GM19468 (cell line): ENCODE measurements around the gene CLUH.

Experiments
- ATAC-seq: cut with Tn5 transposase; IDR thresholded peaks from one replicate; pipeline ENCODE4 v1.9.1; 2021; ENCODE audit warnings: mild to moderate bottlenecking, moderate library complexity, moderate number of reproducible peaks; ENCODE audit not compliant: unreplicated experiment; ENCODE audit errors: extremely low read depth

Gene CLUH, protein sequence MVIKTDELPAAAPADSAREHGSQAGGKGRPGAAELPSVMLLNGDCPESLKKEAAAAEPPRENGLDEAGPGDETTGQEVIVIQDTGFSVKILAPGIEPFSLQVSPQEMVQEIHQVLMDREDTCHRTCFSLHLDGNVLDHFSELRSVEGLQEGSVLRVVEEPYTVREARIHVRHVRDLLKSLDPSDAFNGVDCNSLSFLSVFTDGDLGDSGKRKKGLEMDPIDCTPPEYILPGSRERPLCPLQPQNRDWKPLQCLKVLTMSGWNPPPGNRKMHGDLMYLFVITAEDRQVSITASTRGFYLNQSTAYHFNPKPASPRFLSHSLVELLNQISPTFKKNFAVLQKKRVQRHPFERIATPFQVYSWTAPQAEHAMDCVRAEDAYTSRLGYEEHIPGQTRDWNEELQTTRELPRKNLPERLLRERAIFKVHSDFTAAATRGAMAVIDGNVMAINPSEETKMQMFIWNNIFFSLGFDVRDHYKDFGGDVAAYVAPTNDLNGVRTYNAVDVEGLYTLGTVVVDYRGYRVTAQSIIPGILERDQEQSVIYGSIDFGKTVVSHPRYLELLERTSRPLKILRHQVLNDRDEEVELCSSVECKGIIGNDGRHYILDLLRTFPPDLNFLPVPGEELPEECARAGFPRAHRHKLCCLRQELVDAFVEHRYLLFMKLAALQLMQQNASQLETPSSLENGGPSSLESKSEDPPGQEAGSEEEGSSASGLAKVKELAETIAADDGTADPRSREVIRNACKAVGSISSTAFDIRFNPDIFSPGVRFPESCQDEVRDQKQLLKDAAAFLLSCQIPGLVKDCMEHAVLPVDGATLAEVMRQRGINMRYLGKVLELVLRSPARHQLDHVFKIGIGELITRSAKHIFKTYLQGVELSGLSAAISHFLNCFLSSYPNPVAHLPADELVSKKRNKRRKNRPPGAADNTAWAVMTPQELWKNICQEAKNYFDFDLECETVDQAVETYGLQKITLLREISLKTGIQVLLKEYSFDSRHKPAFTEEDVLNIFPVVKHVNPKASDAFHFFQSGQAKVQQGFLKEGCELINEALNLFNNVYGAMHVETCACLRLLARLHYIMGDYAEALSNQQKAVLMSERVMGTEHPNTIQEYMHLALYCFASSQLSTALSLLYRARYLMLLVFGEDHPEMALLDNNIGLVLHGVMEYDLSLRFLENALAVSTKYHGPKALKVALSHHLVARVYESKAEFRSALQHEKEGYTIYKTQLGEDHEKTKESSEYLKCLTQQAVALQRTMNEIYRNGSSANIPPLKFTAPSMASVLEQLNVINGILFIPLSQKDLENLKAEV (N-terminal part only)

DNA sequence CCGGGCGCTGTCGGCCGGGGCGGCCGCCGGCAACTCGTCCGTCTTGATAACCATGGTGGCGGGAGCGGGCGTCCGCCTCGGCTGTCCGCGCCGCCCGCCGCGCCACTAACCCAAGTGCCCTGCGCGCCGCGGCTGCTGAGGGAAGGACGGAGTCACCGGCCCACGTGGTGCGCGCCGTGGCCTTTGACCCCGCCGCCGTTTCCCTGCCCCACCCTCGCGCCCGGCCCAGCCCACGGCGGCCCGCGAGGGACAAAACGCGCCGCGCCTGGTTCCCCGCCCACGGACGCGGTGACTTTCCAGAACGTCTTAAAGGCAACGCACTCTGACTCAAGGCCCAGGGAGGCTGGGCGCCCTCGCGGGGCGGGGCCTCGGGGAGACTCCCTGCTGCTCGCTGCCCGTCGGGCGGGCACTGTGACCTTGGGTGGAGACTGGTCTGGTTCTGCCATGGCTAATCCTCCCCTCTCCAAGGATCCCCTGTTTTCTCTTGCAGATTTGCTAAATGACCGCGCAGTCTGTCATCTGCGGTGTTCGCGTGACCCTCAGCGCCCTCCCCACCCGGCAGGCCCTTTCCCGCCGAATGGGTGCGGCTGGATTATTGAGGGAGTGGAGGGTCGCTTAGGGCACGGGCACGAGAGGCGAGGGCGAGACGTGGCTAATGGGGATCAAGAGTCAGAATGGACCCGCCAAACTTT, at the start of gene CLUH:
CLUH (minus strand) TSS at position 157 of the 692 bp plus-strand sequence; CDS start at position 54, 103 bp downstream.
- peak; percentile 68 for ATAC-seq

DNA sequence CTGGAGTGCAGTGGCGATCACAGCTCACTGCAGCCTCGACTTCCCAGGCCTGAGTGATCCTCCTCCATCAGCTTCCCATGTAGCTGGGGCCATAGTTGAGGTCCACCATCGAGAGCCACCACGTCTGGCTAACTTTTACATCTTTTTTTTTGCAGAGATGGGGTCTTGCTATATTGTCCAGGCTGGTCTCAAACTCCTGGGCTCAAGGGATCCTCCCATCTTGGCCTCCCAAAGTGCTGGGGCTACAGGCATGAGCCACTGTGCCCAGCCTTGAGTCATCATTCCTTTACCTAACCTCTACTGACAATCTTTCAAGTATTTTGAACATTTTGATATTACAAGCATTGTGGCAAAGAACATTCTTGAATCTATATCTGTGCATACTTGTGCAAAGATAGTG, 47.3 kb upstream of the CLUH start:
- ATAC-seq = no peak

DNA sequence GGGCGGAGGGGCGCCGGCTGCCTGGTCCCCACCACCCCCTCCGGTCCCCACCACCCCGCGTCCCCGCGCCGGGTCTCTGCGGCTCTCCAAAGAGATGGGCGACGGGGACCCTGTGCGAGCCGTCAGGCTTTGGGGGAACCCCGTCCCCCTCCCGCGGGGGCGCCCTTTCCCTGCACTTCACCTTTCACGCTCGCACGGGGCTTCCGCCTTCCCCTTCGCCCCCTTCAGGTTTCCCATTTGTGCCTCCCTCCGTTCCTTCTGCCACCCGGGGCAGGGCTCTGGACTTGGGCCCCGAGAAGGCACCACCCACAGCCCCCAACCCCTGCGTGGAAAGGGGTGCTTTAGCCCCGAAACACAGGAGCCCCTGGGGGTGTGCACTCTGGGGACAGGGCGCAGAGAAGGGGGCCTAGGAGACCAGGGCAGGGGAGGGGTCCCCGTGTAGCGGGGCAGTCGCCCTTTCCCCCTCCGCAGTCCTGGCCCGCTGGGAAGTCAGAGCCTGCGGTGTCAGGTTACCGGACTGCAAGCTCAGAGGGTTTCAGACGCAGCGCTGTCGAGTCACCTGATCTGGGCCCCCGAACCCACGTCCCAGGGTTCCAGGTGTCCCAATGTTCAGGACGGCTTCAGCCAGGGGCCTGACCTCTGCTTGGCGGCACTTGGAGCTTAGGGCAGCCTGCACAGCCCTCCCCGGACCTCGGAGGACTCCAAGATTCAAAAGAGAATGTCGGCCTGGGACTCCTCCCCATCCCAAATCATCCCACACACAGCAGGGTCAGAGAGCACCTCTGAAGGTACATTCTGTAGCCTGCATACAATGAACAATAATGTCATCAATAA, 44.5 kb upstream of the CLUH start:
- ATAC-seq = no peak

DNA sequence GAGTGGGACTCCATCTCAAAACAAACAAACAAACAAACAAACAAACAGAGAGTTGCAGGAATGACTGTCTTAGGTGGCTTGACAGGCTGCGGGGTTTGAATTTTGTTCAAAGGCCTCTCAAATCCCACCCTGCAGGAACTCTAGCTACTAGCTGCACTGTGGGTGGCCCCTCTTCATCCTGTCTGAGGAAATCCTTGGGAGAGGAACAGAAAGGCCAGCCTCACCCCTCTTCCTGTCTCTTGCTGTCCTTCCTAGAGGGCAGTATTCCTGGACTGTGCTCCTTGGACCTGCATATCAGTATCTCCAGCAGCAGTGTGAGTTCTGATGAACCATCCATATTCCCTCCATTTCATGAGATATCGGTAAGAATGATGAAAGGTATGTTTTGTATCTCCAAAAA, 39.9 kb upstream of the CLUH start:
- ATAC-seq = no peak

DNA sequence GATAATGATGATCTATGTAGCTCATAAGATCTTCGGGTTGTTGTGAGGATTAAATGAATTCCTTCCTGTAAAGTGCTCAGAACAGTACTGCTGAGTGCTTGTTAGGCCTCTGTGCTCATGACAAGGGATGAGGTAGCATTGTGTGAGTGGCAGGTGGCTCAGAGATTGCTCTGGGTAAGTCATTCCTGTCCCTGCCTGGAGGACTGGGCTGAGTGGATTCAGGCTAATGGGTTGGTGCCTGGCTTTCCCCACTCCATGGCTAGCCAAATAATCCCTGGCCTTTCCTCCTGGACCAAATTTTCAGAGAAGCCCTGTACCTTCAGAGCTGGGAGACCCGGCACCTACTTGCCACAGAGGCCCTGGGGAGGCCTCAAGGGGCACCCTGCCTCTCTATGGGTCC, 39.2 kb upstream of the CLUH start:
- no peak for ATAC-seq

DNA sequence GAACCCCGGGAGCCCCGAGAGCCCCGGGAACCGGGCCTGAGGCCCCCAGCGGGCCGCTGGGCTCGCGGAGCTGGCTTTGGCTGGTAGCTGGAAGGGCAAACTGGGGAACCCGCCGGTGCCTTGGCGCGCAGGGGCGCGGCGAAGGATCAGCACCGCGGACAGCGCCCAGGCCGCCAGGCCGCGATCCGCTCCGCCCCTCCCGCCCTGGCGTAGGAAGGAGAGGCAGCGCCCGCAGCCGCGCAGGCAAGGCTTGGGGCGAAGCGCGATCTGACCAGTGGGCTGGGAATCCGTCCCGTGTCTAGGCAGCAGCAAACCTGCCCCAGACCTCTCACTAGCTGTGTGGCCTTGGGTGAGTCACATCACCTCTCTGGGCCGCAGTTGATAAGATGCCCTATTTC, 38.2 kb upstream of the CLUH start:
- no peak for ATAC-seq

DNA sequence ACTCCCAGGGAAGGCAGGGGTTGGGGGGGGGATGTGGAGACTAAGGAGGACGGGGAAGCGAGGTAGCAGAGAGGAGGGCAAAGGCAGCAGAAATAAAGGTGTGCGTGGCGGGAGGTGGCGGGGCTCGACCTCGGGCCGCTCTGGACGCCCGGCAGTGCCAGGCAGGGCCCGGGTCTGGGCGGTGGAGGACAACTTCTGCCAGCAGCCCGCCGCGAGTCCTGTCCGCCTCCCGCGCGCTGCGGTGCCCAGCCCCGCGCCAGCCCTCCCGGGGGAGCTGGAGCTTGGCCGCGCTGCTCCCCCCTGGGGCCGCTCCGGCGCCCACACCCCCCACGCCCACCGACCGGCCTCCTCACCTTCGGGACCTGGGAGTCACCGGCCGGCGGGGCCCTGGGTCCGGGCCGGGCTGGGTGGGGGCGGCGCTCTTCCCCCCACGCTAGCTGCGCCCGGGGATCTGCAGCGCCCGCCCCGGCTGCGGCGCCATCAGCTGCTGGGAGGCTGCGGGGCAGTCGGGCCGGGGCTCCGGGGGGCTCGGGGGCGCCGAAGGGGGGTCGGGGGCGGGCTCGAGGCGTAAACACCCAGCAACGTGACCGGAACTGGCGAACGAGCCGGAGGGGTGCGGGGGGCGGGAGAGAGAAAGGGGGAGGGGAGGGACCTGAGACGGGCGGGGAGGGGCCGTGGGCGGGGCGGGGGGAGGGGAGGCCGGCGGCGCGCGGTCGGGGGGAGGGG, 37.7 kb upstream of the CLUH start, which contains the start of gene CCDC92B:
CCDC92B (minus strand) TSS at position 595 of the 726 bp plus-strand sequence. CDS start 14,507 bp downstream, outside the sequence.
- ATAC-seq = no peak

DNA sequence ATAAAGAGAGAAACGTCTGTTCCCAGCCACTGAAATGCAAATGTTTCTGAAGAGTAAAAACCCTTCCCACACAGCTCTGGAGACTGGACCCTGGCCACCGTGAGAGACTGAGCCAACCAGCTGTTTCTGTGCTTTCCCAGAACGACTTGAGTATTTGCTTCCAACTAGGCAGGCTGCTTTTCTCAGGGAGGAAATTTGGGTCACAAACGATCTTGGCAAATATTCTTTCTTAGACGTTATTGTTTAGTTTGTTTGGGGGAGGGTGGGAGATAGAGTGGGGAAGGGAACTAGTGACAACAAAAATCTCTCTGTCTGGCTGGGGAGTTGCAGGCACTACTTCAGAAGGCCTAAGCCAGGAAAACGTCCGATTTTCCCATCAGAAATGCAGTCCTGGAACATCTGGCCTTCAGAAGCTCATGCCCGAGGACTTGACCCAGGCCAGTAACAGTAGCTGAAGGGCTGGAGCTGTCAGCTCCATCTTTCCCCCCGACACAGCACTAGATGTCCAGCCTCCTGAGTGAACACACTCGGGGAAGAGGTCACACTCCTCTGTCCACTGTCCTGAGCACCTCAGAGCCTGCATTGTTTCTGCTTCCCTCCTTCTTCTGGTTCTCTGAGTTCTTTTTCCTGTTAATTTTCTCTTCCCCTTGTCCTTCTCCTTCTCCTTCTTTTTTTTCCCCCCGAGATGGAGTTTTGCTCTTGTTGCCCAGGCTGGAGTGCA, 33.9 kb upstream of the CLUH start:
- no peak for ATAC-seq

DNA sequence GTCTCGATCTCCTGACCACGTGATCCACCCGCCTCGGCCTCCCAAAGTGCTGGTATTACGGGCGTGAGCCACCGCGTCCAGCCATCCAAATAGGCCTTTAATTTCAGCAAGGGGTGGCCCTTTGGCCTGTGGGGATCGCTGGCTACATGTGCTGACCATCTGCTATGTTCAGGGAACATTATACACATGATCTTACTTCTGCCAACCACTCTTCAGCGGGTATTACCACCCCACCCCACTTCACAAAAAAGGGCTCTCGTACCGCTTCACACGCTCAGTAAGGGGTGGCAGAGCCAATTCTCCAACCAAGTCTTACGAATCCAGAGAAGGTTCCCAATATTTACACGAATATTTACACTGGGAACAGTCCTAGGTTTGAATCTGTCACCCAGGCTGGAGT, 26.1 kb upstream of the CLUH start:
- ATAC-seq = no peak

DNA sequence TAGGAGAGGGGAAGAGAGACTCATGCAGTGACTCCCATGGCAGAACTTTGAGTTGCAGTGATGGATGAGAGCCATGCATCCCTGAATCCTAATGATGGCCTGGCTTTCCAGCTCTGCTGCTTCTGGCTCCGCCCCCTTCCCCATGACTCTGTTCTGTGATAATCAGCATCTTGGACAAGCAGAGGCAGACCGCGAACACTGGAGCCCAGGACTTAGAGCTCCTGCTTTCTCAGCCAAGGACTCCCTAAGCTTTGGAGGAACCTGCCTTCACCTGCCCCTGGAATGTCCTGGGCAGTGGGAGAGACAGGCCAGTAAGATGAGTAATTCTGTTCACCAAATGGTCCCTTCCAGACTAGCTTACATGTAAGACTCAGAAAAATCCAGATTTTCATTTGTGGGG, 25.4 kb upstream of the CLUH start:
- ATAC-seq = no peak

DNA sequence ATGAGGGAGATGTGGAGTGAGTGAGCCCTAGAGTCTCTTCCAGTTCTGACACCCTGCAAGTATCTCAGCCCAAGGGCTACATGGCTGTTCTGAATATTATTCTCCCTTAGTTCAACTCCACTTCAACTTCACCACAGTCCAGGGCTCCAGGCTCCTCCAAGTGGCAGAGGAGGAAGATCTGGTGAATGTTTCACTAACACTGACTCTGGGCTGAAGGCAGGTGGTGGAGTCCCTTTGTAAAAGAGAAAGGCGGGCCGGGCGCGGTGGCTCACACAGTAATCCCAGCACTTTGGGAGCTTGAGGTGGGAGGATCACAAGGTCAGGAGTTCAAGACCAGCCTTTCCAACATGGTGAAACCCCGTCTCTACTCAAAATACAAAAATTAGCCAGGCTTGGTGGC, 24.3 kb upstream of the CLUH start:
- ATAC-seq = no peak

DNA sequence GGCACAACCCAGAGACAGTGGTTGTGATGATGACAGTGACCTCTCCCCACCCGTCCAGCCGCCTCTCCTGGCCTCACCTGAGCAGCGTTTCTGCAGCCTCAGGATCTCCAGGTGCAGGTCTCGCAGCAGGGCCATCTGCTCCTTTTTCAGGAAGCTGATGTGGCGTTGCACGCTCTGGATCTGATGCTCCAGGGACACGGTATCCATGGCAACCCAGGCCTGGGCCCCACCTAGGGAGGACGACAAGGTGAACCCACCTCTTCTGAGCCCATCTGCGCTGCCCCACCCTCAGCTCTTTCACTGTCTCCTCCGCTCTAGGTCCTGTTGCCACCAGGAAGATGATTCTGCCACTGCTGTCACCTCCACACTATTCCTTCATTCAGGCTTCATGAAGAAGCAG, 23.4 kb upstream of the CLUH start:
- no peak for ATAC-seq

DNA sequence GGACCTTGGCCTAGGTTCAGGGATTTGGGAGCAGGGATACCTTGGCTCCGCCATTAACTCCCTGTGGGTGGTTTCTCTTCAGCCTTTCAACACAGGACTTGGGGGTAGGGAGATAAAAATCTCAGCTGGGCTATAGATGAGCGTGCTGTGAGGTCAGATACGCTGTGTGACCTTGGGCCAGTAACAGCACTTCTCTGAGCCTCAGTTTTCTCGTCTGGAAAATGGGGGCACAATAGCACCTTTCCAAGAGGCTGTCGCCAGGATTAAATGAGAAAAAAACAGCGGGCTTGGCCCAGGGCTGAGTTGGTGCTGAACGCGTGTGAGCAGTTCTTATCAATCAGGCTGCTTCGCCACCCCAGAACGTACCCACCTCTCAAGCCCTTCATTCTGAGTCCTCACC, 20.2 kb upstream of the CLUH start:
- ATAC-seq = no peak

DNA sequence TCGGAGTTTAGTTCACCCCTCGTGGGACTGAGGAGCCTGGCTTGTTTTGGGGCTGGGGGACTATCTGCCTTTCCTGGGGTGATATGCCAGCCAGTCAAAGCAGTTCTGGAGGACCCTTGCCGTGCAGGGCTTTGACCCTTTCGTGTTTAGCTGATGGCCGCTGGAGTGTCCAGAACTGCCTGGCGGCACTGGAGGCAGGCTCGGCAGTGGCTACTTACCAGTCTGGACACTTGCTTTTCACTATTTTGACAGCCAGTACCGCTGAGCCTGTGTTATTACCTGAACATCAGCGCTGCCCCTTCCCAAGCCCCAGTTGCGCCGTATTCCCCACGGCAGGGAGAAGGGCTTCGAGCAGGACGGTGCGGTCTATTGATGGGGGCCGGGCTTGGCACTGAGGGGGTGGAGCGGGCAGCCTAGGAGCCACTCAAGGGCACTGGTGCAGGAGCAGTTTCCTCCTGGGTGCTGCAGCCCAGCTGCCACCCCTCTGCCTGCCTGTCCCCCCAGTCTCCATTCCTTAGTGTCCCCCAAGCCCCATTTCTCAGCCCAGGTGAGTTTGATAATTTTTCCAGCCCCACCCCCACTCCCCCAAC, 19.3 kb upstream of the CLUH start:
- ATAC-seq = no peak

DNA sequence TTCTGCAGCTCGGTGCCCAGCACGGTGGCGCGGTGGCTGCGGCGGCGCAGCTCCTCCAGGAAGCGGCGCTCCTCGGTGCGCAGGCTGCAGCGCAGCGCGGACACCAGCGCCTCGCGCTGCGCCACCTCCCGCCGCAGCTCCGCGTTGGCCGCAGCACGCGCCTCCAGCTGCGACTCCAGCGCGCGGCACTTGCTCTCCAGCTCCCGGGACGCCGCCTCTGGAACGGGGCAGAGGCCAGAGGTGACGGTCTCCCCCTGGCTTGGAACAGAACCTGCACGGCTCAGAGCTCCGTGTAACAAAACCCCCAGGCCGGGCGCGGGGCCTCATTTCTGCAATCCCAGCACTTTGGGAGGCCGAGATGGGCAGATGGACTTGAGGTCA, 13.2 kb upstream of the CLUH start:
- no peak for ATAC-seq

DNA sequence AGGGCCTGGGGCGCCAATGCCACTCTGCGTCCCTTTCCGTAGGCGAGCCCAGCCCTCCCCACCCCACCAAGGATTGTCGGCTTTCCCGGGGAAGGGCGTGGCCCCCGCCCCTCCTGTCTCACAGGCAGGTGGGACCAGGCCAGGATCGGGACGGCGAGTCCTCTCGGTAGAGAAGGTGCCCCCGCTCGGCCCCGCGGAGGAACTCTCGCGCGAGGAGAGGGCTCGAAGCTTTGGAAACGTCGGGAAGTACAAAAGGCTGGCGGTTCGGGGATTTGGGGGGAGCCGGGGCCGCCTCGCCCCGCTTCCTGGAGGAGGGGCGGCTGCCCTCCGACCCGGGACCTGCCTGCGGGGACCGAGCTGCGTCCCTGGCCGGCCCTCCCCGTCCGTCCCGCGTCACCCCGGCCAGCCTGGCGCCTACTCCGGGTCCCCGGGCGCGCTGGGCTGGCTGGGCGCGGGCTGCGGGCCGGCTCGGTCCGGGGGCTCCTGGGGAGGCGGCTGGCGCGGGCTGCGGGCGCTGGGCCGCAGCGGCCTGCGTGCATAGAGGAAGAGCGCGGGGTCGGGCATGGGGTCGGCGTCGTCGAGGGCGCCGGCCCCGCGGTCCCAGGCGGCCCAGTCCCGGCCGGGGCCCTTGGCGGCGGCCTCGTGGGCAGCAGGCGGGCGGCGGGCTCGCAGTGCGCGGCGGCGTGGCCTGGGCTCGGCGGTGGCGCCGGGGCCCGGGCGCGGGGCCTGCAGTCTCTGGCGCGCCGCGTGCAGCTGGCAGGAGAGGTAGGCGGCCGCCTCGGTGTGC, 12.6 kb upstream of the CLUH start:
- ATAC-seq = no peak
